ENCODE data around the gene SLC9A9. TPM values are rescaled to one million over a fixed set of nuclear protein-coding genes. Genes with fewer than 3 reads are reported as not detected.

Gene SLC9A9
- total and polyA plus RNA-seq, 2 of the 8 experiments (the other 6 are each of a cell fraction or from before 2014, with no cell fraction given) = 0.48 to 1.1 TPM

- TF ChIP-seq E2F6 (IDR thresholded peaks at IDR 0.05) = no peak
- no peak for TF ChIP-seq JUN (IDR thresholded peaks at IDR 0.05; ENCODE audit: low read depth, low read length)
- TF ChIP-seq POU5F1 (IDR thresholded peaks at IDR 0.05; ENCODE audit: low read depth, low read length) = no peak
- TF ChIP-seq HDAC6 (IDR thresholded peaks at IDR 0.05; ENCODE audit: low read depth, low read length) = no peak
- no peak for TF ChIP-seq SP2 (IDR thresholded peaks at IDR 0.05; ENCODE audit: low read length)
- TF ChIP-seq HDAC2 (IDR thresholded peaks at IDR 0.05; ENCODE audit: borderline replicate concordance in 1 of 2, low read depth in 2 of 2, low read length in 2 of 2) = no peak
- no peak for TF ChIP-seq CBX5 (IDR thresholded peaks at IDR 0.05; ENCODE audit: low read depth, low read length)
- TF ChIP-seq SP4 (IDR thresholded peaks at IDR 0.05; ENCODE audit: low read length) = no peak
Measured at GRCh38 chr3:143506190-143506589, 342.1 kb downstream of the SLC9A9 start (continued).
